Ectodermal cell (in vitro differentiated cells): Measurements from ENCODE around the gene SULT4A1.
A peak's percentile ranks its signal among the peaks of the same experiment; 100 is the strongest.

Experiments used
- H3K27ac ChIP-seq: 2 replicates; pipeline ENCODE4 v1.7.0; 2013; ENCODE audit warnings: mild to moderate bottlenecking, low read depth, low read length; ENCODE audit not compliant: insufficient read depth, poor library complexity, severe bottlenecking
- H3K27me3 ChIP-seq: 2 replicates; pipeline ENCODE4 v1.7.0; 2013; ENCODE audit warnings: mild to moderate bottlenecking, low read length; ENCODE audit not compliant: insufficient read depth, control insufficient read depth, poor library complexity, severe bottlenecking
- H3K36me3 ChIP-seq: one replicate; pipeline ENCODE4 v1.7.0; 2013; ENCODE audit warnings: low read length; ENCODE audit not compliant: control insufficient read depth, insufficient read depth
- H3K4me1 ChIP-seq: one replicate; pipeline ENCODE4 v1.7.0; 2013; ENCODE audit warnings: low read length; ENCODE audit not compliant: control insufficient read depth, insufficient read depth
- H3K4me3 ChIP-seq: 2 replicates; pipeline ENCODE4 v1.7.0; 2013; ENCODE audit warnings: low read depth, low read length, control low read depth; ENCODE audit not compliant: insufficient read depth
- H3K9me3 ChIP-seq: 2 replicates; pipeline ENCODE4 v1.7.0; 2013; ENCODE audit warnings: mild to moderate bottlenecking, low read length, moderate library complexity; ENCODE audit not compliant: control insufficient read depth
- WGBS, 2 experiments: methylation state at CpG; one replicate each; pipeline ENCODE4 v1.1.7; 2013; ENCODE audit warnings: missing lambda C conversion rate in 2 of 2; 5-methylcytosine and 5-hydroxymethylcytosine counted together

The SULT4A1 gene

GRCh38 chr22:43812149-43812842, 50.0 kb downstream of the SULT4A1 start, which contains the start of gene EFCAB6:
Gene EFCAB6 (minus strand): TSS chr22:43812305. CDS start chr22:43782318, 29,987 bp downstream.
- 1% methylated on average over 55 of the region's 55 CpGs for WGBS, 2 experiments
- peak within 1 kb of the TSS; percentile 45 for H3K27ac ChIP-seq
- H3K36me3 ChIP-seq = no peaks in the 10 kb centered on the region

DNA sequence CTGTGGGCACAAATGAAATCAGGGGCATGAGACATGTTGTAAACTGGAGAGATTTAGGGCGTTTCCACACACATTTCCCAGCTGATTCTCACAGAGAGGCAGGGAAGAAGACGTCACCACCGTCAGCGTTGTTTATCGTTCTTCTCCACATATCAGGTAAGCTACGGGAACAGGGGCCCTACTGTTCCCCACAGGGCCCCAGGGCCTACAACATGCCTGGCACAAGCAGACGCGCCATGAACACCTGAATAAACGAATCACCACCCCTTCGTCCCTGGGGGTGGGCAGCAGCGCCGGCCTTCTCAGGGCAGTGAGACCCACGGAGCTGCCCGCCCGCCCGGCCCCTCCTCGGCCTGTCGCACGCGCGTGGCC, 50.5 kb downstream of the SULT4A1 start:
- peaks cover 4% of the 10 kb centered on the region for H3K4me1 ChIP-seq
- WGBS, 2 experiments = 1% methylated on average over 21 of the region's 21 CpGs

More at GRCh38 chr22:43812149-43812842, 50.0 kb downstream of the SULT4A1 start, which contains the start of gene EFCAB6:
- no peaks in the 10 kb centered on the region for H3K9me3 ChIP-seq
- no peaks in the 10 kb centered on the region for H3K27me3 ChIP-seq
- peaks cover 4% of the 10 kb centered on the region for H3K4me1 ChIP-seq
- peak within 1 kb of the TSS; percentile 76 for H3K4me3 ChIP-seq

DNA sequence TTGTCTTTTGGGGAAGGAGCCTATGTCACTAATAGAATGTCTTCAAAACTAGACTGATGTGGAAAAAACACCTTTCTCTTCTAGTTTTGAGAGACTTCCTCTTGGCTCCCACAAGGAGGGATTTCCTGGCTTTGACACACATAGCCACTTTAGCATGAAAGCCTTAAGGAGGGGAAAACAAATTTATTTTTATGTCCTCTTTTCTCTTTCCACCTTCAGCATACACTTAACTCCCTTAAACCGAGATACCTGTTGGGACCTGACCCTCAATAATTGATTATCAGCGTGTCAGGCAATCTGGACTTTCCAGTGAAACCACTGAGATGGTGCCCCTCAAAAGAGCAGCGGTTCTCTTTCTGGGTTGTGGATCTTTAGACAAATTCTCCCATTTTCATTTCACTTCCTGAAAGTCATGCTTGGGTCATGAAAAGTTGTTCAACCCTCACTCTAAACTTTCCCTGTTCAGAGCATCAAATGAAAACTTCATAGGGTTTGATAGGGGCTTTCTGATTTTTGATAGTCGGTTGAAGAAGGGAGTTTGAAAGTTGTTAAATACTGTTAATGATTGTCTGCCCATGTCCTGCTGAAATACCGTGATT, 59.3 kb downstream of the SULT4A1 start:
- 78 to 81% methylated on average over 5 of the region's 5 CpGs for WGBS, 2 experiments
- H3K9me3 ChIP-seq = no peaks in the 10 kb centered on the region
- H3K4me3 ChIP-seq = no peak overlapping the region
- no peaks in the 10 kb centered on the region for H3K4me1 ChIP-seq
- no peaks in the 10 kb centered on the region for H3K36me3 ChIP-seq
- no peak overlapping the region for H3K27ac ChIP-seq
- no peaks in the 10 kb centered on the region for H3K27me3 ChIP-seq

More for the DNA sequence above, 50.5 kb downstream of the SULT4A1 start:
- Histone ChIP-seq H3K4me3 (peak overlapping the region; percentile 76), H3K27ac (no peak overlapping the region), H3K9me3 (no peaks in the 10 kb centered on the region), H3K36me3 (no peaks in the 10 kb centered on the region), H3K27me3 (no peaks in the 10 kb centered on the region)

- Histone ChIP-seq H3K27ac (no peak overlapping the region), H3K4me1 (no peaks in the 10 kb centered on the region), H3K27me3 (no peaks in the 10 kb centered on the region), H3K9me3 (no peaks in the 10 kb centered on the region), H3K36me3 (no peaks in the 10 kb centered on the region), H3K4me3 (no peak overlapping the region)
- WGBS, 2 experiments = 100% methylated on average over 1 of the region's 1 CpG
Observed at GRCh38 chr22:43800970-43801369, 61.3 kb downstream of the SULT4A1 start.

- WGBS, 2 experiments = 77 to 84% methylated on average over 5 of the region's 5 CpGs
- Histone ChIP-seq H3K4me3 (no peak overlapping the region), H3K36me3 (no peaks in the 10 kb centered on the region), H3K27ac (no peak overlapping the region), H3K9me3 (no peaks in the 10 kb centered on the region), H3K27me3 (no peaks in the 10 kb centered on the region), H3K4me1 (no peaks in the 10 kb centered on the region)
Observed at GRCh38 chr22:43798492-43798891, 63.8 kb downstream of the SULT4A1 start.

DNA sequence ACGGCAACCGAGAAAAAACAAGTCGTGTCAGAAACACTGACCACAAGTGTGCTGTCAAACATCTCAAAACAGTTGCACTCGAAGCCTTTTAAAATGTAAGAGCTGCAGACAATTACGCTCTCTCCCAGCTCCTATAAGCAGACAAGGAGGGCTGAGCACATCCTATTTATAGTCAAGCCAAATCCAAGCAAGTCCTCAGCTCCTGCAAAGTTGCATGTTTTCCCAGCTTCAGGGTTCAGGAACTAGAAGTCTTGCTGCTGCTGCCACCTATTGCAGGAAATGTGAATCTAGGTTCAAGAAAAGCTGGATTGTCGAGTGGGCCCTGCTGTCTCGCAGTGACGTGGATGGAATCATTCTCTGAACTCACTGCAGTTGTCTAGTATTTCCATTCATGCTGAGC, 65.7 kb downstream of the SULT4A1 start:
- Histone ChIP-seq H3K27ac (no peak overlapping the region), H3K4me1 (no peaks in the 10 kb centered on the region), H3K9me3 (no peaks in the 10 kb centered on the region), H3K4me3 (no peak overlapping the region), H3K27me3 (no peaks in the 10 kb centered on the region), H3K36me3 (no peaks in the 10 kb centered on the region)
- 76 to 77% methylated on average over 8 of the region's 8 CpGs for WGBS, 2 experiments

DNA sequence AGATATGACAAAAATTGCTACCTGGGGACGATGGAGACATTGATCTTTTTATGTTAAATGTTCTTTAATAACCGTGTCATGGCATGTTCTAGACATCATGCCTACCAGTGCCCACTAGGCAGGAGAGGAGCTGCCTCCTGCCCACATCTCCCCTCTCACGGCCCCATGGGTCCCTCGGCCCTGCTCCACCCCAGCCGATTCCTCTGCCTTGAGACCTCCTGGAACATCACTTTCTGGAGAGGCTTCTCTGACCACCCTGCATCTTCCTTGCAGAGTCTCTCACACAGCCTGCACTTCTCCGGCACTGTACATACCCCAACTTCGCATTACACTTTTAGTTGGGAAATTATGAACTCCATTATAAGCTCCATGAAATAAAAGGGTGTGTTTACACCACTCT, 67.0 kb downstream of the SULT4A1 start:
- no peaks in the 10 kb centered on the region for H3K4me1 ChIP-seq
- H3K36me3 ChIP-seq = no peaks in the 10 kb centered on the region
- H3K27ac ChIP-seq = no peak overlapping the region
- no peak overlapping the region for H3K4me3 ChIP-seq
- 86 to 87% methylated on average over 7 of the region's 7 CpGs for WGBS, 2 experiments
- no peaks in the 10 kb centered on the region for H3K9me3 ChIP-seq
- no peaks in the 10 kb centered on the region for H3K27me3 ChIP-seq

GRCh38 chr22:43792905-43793304, 69.4 kb downstream of the SULT4A1 start:
- no peaks in the 10 kb centered on the region for H3K27me3 ChIP-seq
- no peaks in the 10 kb centered on the region for H3K9me3 ChIP-seq
- H3K4me3 ChIP-seq = no peak overlapping the region
- WGBS, 2 experiments = 80 to 82% methylated on average over 5 of the region's 5 CpGs
- no peak overlapping the region for H3K27ac ChIP-seq
- no peaks in the 10 kb centered on the region for H3K36me3 ChIP-seq
- H3K4me1 ChIP-seq = no peaks in the 10 kb centered on the region

- Histone ChIP-seq H3K27ac (no peak overlapping the region), H3K36me3 (no peaks in the 10 kb centered on the region), H3K4me3 (no peak overlapping the region), H3K9me3 (no peaks in the 10 kb centered on the region), H3K4me1 (no peaks in the 10 kb centered on the region), H3K27me3 (no peaks in the 10 kb centered on the region)
- 89 to 90% methylated on average over 7 of the region's 7 CpGs for WGBS, 2 experiments
Observed at GRCh38 chr22:43789452-43789851, 72.9 kb downstream of the SULT4A1 start.

GRCh38 chr22:43783777-43784176, 78.5 kb downstream of the SULT4A1 start:
- Histone ChIP-seq H3K27ac (no peak overlapping the region), H3K4me1 (no peaks in the 10 kb centered on the region), H3K36me3 (no peaks in the 10 kb centered on the region), H3K4me3 (no peak overlapping the region), H3K27me3 (no peaks in the 10 kb centered on the region), H3K9me3 (no peaks in the 10 kb centered on the region)
- 84 to 96% methylated on average over 2 of the region's 2 CpGs for WGBS, 2 experiments
